GM19452 (cell line): ENCODE results near the gene NALCN.

ENCODE experiments used
- ATAC-seq: cut with Tn5 transposase; IDR thresholded peaks from one replicate; pipeline ENCODE4 v1.9.1; 2021; ENCODE audit not compliant: unreplicated experiment

NALCN gene

DNA sequence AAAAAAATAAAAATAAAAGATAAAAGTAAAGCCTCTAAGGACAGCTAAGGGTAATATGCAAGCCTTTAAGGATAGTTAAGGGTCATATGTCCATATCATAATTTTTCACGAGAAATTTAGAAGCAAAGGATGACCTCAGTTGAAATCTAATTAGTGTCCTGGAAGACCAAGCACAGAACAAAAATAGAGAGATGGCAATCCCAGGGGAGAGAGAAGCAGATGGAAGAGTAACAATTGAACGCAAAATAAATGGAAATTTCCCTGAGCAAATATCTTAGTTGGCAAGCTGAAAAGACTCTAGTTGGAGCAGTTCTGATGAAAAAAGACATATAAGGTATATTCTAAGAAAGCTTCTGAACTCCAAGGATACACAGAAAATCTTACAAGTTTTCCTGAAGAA is 275.4 kb downstream of the NALCN start:
- no peak for ATAC-seq

DNA sequence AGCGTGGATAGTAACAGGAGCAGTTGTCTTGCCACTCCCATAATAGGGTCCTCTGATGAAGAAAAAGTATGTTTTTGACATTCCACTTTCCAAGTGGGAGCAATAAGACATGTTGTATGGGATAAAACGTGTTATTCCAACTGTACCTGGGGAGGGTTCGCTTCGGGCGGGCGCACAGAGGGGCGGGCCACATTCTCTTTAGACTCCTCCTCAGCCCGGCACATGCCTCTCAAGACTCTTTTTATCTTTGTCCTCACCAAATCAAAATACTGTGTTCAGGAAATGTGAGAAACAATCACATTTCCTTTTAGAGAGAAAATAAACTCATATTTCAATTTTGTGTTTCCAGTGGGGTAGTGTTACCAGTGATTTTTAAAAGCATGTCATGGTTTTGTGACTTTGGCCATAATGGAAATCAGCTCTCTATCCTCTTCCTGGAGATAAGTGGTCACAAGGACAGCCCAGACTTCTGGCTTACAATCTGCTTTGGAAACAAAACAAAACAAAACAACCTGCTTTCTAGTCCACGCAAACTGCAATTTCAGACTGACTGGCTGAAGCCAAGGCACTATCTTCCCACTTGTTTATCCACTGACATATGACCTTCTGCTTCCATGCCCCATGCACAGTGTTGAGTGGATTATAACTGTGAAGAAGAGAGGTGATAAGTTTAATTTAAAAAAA is 276.1 kb downstream of the NALCN start:
- ATAC-seq, result no peak

DNA sequence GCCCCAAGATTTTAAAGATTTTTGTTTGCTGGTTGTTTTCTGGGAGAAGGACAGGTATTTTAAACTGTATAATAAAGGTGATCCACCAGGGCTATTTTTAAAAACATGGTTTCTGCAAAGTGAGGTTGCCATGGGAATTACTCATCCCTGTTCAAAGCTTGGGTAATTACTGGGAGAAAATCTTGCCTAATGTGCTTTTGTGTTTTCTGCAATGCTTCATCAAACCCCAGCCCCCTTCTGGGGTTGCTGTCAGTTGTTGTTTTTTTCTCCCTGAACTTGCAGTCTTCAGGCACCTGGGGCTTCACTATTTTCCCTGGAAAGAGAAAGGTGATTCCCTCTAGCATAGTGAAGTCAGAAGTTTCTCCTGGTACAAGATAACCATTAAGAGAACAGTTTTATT is 277.2 kb downstream of the NALCN start:
- no peak for ATAC-seq

DNA sequence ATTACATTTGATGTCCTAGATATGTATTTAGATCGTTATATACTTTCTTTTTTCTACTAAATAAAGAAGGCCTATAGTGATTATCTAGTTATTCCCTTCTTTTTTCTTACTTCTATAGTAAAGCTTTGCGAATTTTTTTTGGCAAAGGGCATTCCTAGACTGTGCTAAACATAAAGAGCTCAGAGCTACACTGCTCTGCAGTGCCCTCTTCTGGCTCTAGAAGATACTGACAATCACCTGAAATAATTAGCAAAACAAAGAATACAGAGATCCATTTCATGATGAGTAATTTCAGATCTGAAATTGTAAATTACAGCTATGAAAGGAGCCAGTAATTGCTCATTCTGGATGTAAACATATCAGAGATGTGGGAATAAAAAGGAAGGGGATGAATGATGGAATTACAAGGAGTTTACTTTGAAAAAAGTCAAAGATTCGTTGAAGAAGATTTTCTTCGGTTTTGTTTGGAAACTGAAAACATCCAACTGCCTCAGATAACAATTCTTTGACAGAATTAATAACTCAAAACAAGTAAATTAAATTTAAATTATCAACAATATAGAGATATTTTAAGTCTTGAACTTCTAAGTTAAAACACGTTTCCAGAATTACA is 288.5 kb downstream of the NALCN start:
- ATAC-seq, result peak; percentile 76

DNA sequence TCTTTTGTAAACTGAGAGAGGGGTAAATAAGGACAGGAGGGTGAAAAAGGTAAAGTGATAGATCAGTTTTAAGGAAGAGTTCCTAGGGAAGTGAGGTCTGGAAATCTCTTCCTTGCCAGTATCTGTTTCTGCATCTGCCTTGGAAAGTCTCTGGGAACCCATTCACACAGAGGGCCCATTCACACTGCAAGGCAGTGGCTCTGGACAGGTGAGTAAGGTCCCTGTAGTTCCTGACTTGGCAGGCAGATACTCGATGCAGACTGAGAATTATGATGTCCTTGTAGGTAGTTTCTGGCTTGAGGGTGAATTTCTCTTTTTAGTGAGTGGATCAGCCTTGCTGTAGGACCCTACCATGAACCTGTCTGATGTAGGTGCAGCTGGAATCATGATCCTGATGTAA is 293.3 kb downstream of the NALCN start:
- no peak for ATAC-seq

DNA sequence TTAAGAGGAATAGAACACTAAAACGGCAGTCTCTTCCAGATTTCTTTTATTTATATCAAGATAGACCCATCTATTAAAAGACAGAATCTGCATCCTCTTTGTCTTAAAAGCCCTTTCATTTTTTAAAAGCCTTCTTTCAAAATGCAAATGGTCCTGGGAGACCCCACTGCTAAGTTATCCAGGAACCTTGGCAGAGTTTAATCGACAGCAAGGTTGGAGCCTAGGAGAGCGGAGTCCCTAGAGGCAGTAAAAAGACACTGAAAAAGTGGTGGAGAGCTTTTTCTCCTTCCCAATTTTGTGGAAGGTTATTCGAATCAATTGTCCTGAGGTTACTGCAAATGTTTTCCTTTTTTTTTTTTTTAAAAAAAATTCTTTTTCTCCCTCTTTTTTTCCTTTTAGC is 294.7 kb downstream of the NALCN start:
- no peak for ATAC-seq

DNA sequence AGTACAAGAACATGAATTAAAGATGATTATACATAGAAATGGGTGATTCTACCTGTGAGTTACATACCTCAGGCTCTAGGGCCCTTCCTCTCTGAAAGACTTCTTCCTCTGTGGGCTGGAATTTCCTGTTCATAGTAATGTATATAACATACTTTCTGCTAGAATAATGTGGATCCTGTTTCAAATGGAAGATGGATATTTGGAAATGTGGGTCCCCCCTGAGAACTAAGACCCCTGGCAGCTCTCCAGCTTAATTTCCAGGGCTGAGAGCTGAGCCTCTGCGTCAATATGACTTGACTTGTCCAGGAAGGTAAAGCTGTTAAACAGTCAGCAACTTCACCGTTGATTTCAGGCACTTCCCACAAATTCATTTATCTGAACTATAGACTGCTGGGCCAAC is 296.3 kb downstream of the NALCN start:
- ATAC-seq, result no peak

DNA sequence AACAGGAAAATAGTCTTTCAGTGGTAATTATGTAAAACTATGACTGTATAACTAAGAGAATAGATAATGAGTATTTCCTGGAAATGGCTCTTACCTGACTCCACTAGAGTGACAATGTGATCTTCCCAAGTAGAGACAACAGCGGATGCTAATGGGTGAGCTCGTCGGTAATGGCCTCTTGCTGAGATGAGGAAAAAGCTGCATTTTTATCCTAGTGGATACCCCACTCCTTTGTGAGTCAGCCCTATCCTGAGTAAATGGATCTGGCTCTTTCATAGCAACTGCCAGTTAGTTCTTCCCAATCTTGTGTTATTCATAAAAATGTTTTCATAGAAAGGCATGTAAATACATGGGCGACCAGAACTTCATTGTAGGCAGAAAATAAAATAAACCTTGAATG is 299.5 kb downstream of the NALCN start:
- ATAC-seq, result no peak

DNA sequence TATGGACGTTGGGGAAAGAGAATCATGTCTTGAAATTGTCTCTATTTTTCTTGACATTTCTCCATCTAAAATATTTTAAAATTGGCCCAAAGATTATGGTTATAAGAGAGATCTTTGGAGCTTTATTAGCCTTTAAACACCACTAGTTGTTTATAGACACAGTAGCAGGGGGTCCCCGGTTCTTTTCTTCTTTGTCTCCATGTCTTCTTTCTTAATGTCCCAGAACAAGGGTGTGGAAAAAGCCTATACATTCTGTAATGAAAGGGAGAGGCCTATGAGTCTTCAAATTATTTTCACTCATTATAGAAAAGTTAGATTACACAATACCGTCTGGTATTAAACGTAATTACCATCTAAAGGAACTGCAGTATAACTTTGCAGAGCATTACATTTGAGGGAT is 300.0 kb downstream of the NALCN start:
- no peak for ATAC-seq

DNA sequence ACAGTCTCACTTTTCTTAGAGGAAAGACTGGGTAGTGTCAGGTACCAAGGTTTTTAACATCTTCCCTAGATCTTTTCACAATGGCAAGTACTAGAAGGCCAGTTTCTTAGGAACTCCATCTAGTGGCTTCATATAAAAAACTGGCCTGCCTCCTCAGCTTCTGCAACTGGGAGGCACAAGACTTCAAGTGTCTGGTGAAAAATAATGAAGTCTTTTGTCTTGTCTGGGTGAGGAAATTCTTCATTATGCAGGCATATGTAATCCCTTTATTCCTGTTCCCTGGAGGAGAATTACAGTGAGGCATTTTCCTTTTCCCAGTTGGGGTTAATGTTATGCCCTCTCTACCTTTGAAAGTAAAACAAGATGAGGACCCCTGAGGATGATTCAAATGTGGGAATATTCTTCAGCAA is 300.5 kb downstream of the NALCN start:
- no peak for ATAC-seq

DNA sequence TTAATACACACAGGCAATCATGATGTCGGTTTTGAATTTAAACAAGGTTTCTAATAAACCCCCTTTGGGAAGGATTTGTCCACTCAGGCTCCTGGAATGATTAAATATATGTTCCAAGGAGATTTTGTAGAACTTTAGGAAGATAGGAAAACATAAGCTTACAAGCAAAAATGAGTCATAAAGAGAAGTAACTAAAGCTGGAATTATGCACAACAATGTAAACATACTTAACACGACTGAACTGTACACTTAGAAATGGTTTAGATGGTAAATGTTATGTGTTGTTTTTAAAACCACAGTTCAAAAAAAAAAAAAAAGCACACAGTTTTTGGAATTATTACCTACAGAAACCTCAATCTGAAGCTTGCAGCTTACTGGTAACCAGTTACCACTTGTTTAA is 304.4 kb downstream of the NALCN start:
- no peak for ATAC-seq

DNA sequence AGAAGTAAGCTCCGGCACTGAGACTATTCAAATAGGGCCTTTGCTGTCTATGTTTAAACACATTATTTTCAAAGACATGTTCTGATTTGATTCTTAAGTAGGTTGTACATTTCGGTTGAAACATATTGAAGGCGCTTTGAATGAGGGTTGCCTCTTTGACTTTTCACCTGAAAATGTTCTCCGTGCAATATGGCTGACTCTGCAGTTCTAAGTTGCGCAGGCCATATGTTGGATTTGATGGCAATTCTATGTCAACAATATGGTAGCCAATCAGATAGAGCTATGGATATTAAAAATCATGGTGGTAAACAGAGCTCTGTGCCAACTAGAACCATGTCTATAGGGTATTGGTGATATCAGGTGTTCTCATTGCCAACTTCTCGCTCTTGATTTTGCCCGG is 307.3 kb downstream of the NALCN start:
- no peak for ATAC-seq

DNA sequence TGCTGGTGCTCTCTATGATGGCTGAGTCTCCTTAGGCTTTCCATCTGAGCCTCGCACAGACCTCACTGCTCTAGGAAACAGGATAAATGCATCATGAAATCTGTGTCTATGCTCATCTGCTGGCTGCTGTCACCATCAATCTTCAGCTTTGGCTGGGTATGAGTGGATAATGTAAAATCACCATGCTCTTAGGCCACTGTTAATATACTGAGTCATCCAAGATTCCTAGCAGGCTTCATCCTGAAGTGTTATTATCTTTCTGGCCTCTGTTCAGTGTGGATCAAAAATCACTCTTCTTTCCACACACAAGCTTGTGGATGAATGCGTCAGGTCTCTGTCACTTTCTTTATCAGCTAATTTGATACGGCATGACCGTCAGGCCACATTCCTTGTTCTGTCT is 317.4 kb downstream of the NALCN start:
- no peak for ATAC-seq

DNA sequence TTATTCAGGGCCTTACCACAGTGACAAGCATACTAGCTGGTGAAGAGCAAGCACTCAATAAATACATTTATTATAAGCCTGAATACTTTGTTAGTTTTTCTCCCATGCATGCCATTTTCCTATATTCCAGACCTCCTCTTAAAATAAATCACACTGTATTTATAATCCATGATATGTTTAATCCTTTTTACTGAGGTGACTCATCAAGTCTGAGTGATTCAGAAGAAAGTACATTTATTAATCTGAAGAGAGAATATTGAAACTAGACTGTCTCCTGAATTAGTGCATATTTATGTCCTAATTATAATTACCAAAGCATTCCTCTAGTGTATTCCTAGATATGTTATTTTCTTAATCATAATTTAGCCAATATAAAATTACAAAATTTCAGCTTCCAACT is 323.3 kb downstream of the NALCN start:
- no peak for ATAC-seq

DNA sequence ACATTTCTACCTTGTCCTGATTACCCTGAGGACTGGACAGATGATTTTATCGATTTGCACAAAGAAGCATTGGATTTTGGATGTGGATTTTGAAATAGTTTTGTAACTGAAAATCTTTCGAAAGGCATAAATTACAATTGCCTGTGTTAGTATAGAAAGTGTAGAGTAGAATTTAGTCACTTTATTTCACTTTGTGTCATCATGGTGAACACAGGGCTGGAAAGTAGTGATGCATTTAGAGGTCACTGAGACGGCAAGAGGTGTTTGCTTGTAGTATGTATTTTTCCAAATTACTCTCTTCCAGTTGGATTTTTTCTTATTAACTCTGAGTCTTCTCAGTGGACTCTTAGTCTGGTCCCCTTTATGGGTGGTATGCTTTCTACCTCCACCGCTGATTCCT is 326.0 kb downstream of the NALCN start:
- no peak for ATAC-seq

DNA sequence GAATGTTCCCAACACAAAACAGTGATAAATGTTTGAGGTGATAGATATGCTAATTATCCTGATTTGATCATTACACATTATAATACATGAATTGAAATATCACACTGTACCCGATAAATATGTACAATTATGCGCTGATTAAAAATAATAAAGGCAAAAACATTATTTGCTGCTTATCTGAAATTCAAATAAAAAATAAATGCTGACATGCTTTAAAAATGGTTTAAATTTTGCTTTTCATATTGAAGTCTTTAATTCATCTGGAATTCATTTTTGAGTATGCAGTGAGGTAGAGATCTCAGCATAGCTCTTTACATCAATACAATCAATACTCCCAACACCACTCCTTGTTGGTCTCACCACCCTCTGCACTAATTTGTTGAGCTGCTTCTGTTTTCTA is 330.8 kb downstream of the NALCN start:
- no peak for ATAC-seq

DNA sequence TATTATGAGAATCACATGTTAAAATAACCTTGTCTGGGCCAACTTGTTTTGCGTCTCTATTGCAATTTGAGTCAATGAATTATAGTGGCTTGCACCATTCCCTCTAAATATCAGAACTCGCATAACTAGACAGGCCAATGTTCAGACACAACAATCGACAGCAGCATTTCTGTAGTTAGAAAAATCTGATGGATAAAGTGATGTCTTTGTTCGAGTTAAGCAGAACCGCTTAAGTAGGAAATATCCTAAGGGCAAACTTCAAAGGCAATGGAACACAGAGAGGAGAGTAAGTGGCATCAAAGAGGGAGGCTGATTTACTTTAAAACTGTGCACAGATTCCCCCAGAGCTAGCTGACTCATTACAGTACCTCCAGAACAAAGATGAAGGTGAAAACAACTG is 333.9 kb downstream of the NALCN start:
- ATAC-seq, result no peak

DNA sequence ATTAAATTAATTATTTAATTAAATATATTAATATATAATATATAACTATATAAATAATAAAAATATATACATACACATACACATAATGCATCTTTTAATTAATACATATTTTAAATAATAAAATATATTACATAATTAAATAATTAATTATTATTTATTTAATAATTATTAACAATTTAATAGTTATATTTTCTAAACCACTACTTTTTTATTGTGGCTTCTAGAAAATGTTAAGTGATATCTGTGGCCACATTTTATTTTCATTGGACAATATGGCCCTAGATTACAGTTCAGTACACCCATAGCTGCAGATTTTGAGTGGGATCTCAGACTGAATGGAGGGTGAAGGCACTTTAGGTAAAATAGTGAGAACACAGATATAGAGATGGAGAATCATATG is 335.7 kb downstream of the NALCN start:
- ATAC-seq, result no peak

DNA sequence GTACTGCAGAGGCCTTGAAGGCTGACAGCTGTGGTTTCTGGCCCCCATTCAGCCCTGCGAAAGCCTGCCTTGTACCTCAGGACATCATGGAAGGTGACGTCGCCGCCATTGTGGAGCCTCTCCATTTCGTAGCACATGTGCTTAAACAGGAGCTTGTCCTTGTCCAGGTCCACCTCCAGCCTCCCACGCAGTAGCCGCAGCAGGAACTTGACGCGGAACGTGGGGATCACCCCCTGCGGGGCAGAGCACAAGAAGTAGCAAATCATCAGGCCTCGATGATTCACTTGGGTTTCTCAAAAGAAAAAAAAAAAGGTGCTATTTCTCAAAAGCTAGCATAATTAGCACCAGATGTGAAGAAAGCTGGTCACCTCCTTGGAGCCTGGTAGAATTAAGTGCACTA is 351.0 kb downstream of the NALCN start:
- ATAC-seq, result no peak

DNA sequence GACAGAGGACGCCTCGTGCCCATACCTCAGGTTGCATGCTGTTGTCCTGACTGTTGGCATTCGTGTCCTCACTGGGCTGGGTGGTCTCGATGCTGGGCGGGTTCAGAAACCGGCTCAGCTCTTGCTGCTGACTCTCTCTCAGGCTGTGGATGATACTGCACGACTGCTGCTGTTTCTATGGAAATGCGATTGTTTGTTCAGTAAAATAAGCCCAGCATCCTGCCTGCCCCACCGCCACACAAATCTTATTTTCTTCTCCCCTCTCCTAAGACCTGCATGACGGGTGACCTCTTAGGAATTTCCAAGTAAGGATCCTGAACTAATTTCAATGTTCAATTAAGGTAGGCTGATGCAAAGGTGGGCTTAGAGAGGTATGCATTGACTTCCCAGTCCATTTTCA is 356.5 kb downstream of the NALCN start:
- ATAC-seq, result no peak

DNA sequence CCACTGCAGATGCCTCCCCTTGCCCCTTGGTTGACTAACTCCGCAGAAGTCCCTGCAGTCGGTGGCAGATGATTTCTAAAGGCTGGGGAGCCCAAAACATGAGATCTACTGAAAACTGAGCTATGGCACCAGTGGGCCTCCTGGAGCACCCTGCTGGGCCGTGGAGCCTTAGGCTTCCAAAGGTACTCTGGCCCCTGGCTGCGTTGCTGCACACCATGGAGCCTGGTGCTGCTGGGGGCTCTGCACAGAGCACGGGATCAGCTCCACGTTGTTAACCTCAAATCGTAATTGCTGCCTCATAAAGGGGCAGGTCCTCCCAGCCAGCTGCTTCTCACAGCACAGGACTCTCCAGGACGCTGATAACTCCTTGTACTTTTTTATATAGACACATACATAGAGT is 357.5 kb downstream of the NALCN start:
- no peak for ATAC-seq

DNA sequence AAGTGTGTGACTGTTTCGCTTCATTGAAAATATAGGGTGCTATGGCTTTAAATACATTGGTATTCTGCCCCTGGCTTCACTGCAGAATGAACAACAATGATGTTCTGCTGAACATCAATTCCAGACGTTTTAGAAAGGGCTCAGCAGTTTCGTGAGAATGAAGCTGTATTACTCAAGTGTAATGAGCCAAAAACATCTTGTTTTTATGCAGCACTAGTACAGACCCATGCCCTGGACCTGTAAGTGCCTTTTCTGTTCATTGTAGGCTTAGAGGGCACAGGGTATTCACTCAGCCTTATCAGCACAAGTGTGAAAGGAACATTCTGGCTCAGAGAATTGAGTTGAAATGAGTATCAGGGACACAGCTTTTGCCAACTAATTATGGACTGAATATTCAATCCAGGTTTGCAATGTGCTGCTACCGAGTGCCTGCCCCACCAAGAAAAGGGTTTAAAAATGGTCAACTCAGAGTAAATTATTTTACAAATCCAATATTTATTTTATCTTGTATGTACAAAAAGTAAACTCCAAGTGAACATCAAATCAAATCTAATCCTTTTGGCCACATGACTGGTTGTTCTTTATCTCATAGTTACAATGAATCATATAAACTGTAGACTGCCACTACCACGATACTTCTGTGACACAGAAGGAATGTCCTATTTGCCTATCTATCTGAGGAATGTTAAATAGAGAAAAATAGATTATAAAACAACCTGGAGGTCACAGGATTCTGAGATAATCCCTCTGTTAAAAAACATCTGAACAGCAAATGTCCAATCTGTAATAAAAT is 362.8 kb downstream of the NALCN start:
- ATAC-seq, result no peak
